B cell (primary cell): ENCODE results near the gene WDR54.

ENCODE experiments used
- EZH2 ChIP-seq: IDR thresholded peaks from 2 replicates; pipeline ENCODE4 v1.6.1; 2012; ENCODE audit warnings: borderline replicate concordance, low read depth, mild to moderate bottlenecking, moderate library complexity, low read length; ENCODE audit not compliant: insufficient read depth, poor library complexity, severe bottlenecking
- TF ChIP-seq, protein P1 (sequence below): fragments of 200-600 bp; IDR thresholded peaks from one replicate; pipeline ENCODE4 v1.8.0; 2022; ENCODE audit warnings: antibody characterized with exemption, mild to moderate bottlenecking

DNA sequence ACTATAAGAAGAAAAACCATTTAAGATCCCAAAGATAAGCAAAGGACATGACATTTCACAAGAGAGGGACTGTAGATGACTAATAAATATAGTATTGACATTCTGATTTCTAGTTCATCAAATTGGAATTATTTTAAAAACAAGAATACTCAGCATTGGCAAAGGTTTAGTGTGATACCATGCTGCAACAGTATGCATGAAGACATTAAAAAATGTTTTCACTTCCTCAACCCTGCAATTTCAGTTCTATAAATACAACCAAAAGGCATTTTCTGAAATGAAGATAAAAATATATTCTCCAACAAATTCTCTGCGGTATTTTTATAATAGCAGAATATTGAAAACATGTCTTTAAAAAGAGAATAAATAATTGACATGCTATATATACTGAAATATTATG is 2.2 kb upstream of the WDR54 start:
- TF ChIP-seq, protein P1, sequence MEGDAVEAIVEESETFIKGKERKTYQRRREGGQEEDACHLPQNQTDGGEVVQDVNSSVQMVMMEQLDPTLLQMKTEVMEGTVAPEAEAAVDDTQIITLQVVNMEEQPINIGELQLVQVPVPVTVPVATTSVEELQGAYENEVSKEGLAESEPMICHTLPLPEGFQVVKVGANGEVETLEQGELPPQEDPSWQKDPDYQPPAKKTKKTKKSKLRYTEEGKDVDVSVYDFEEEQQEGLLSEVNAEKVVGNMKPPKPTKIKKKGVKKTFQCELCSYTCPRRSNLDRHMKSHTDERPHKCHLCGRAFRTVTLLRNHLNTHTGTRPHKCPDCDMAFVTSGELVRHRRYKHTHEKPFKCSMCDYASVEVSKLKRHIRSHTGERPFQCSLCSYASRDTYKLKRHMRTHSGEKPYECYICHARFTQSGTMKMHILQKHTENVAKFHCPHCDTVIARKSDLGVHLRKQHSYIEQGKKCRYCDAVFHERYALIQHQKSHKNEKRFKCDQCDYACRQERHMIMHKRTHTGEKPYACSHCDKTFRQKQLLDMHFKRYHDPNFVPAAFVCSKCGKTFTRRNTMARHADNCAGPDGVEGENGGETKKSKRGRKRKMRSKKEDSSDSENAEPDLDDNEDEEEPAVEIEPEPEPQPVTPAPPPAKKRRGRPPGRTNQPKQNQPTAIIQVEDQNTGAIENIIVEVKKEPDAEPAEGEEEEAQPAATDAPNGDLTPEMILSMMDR, result no peak
- no peak for TF ChIP-seq EZH2
